ENCODE measurements around the gene FCSK. TPM values are rescaled to one million over a fixed set of nuclear protein-coding genes. Genes with fewer than 3 reads are reported as not detected.
A peak's percentile ranks its signal among the peaks of the same experiment; 100 is the strongest.

The FCSK gene
- total and polyA plus RNA-seq, 2 of the 13 experiments (the other 11 are each of a cell fraction or from before 2014, with no cell fraction given) = 9.1 to 19.2 TPM

- TF ChIP-seq, protein P1, sequence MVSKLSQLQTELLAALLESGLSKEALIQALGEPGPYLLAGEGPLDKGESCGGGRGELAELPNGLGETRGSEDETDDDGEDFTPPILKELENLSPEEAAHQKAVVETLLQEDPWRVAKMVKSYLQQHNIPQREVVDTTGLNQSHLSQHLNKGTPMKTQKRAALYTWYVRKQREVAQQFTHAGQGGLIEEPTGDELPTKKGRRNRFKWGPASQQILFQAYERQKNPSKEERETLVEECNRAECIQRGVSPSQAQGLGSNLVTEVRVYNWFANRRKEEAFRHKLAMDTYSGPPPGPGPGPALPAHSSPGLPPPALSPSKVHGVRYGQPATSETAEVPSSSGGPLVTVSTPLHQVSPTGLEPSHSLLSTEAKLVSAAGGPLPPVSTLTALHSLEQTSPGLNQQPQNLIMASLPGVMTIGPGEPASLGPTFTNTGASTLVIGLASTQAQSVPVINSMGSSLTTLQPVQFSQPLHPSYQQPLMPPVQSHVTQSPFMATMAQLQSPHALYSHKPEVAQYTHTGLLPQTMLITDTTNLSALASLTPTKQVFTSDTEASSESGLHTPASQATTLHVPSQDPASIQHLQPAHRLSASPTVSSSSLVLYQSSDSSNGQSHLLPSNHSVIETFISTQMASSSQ (IDR thresholded peaks at IDR 0.05; ENCODE audit: low read depth) = no peak
- TF ChIP-seq, protein P1 (CRISPR knock-in tag; IDR thresholded peaks at IDR 0.05; ENCODE audit: borderline replicate concordance) = 0 out of 2 replicates have a peak, but pooled peaks have one; percentile 22
- 0 out of 2 replicates have a peak, but pooled peaks have one; percentile 14 for TF ChIP-seq RAD21 (CRISPR knock-in tag; IDR thresholded peaks at IDR 0.05)
- TF ChIP-seq ZNF740 (CRISPR knock-in tag; IDR thresholded peaks at IDR 0.05) = no peak
- no peak for TF ChIP-seq CREM (IDR thresholded peaks at IDR 0.05)
- TF ChIP-seq CREM (CRISPR knock-in tag; IDR thresholded peaks at IDR 0.05) = no peak
- TF ChIP-seq ZNF317 (CRISPR knock-in tag; IDR thresholded peaks at IDR 0.05) = peak; percentile 21; the same call in 1 of the 2 replicates
- TF ChIP-seq ZNF75D (CRISPR knock-in tag; IDR thresholded peaks at IDR 0.05; ENCODE audit: borderline replicate concordance) = 0 out of 2 replicates have a peak, but pooled peaks have one; percentile 19
- TF ChIP-seq, protein P2, sequence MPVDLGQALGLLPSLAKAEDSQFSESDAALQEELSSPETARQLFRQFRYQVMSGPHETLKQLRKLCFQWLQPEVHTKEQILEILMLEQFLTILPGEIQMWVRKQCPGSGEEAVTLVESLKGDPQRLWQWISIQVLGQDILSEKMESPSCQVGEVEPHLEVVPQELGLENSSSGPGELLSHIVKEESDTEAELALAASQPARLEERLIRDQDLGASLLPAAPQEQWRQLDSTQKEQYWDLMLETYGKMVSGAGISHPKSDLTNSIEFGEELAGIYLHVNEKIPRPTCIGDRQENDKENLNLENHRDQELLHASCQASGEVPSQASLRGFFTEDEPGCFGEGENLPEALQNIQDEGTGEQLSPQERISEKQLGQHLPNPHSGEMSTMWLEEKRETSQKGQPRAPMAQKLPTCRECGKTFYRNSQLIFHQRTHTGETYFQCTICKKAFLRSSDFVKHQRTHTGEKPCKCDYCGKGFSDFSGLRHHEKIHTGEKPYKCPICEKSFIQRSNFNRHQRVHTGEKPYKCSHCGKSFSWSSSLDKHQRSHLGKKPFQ (CRISPR knock-in tag; IDR thresholded peaks at IDR 0.05; ENCODE audit: insufficient replicate concordance) = peak; percentile 21
- peak; percentile 53; the same call in 1 of the 2 replicates for TF ChIP-seq CEBPG (CRISPR knock-in tag; IDR thresholded peaks at IDR 0.05)
- TF ChIP-seq ZNF704 (CRISPR knock-in tag; IDR thresholded peaks at IDR 0.05; ENCODE audit: borderline replicate concordance) = 0 out of 2 replicates have a peak, but pooled peaks have one; percentile 38
- TF ChIP-seq DPF2 (CRISPR knock-in tag; IDR thresholded peaks at IDR 0.05; ENCODE audit: borderline replicate concordance, low read depth) = no peak
- peak; percentile 55; the same call in 1 of the 2 replicates for TF ChIP-seq CAMTA2 (CRISPR knock-in tag; IDR thresholded peaks at IDR 0.05; ENCODE audit: borderline replicate concordance)
Observed at GRCh38 chr16:70441406-70441990, 12.9 kb upstream of the FCSK start (continued).

Measured in HepG2 (cell line).